OCI-LY1 (cell line): ENCODE data around the gene DLG5.

Experiments used
- H2AFZ ChIP-seq: fragments of 200-600 bp; sonication (generic), shearing (Covaris generic); 2 replicates; pipeline ENCODE4 v1.6.0; 2014; ENCODE audit warnings: antibody characterized with exemption, mild to moderate bottlenecking, low read length
- H3F3A ChIP-seq: fragments of 200-600 bp; sonication (generic), shearing (Covaris generic); 2 replicates; pipeline ENCODE4 v1.6.0; 2014; ENCODE audit warnings: mild to moderate bottlenecking, antibody characterized with exemption, low read length, moderate library complexity; ENCODE audit not compliant: insufficient read depth
- H3K27ac ChIP-seq: fragments of 200-600 bp; sonication (generic); 2 replicates; pipeline ENCODE4 v1.5.1; 2014; ENCODE audit warnings: low read length, mixed run types, mild to moderate bottlenecking, low read depth; ENCODE audit not compliant: poor library complexity, severe bottlenecking
- H3K27me3 ChIP-seq: fragments of 200-600 bp; sonication (generic); 2 replicates; pipeline ENCODE4 v1.6.0; 2014; ENCODE audit warnings: antibody characterized with exemption, mild to moderate bottlenecking, low read length, moderate library complexity; ENCODE audit not compliant: insufficient read depth
- H3K36me3 ChIP-seq: fragments of 200-600 bp; sonication (generic); 2 replicates; pipeline ENCODE4 v1.6.1; 2014; ENCODE audit warnings: mild to moderate bottlenecking, antibody characterized with exemption, low read length, moderate library complexity, mixed read lengths; ENCODE audit not compliant: insufficient read depth
- H3K4me1 ChIP-seq: fragments of 200-600 bp; sonication (generic); 2 replicates; pipeline ENCODE4 v1.5.1; 2014; ENCODE audit warnings: mild to moderate bottlenecking, low read length, moderate library complexity; ENCODE audit not compliant: insufficient read depth, severe bottlenecking
- H3K4me2 ChIP-seq: fragments of 200-600 bp; sonication (generic), shearing (Covaris generic); 2 replicates; pipeline ENCODE4 v1.6.1; 2014; ENCODE audit warnings: low read length
- H3K4me3 ChIP-seq: fragments of 200-600 bp; sonication (generic); 2 replicates; pipeline ENCODE4 v1.5.1; 2014; ENCODE audit warnings: low read length, low read depth, mild to moderate bottlenecking, mixed read lengths; ENCODE audit not compliant: poor library complexity, severe bottlenecking
- H3K79me2 ChIP-seq: fragments of 200-600 bp; shearing (Covaris generic); 2 replicates; pipeline ENCODE4 v1.6.1; 2016; ENCODE audit warnings: mixed run types, low read length, mixed read lengths; ENCODE audit not compliant: insufficient read depth
- H3K9ac ChIP-seq: fragments of 200-600 bp; sonication (generic), shearing (Covaris generic); 2 replicates; pipeline ENCODE4 v1.6.1; 2014; ENCODE audit warnings: mild to moderate bottlenecking, low read length, mixed read lengths
- H3K9me2 ChIP-seq: fragments of 200-600 bp; sonication (generic), shearing (Covaris generic); 2 replicates; pipeline ENCODE4 v1.6.1; 2014; ENCODE audit warnings: low read depth, mild to moderate bottlenecking, low read length, mixed read lengths
- H3K9me3 ChIP-seq: fragments of 200-600 bp; shearing (Covaris generic); 2 replicates; pipeline ENCODE4 v1.6.1; 2014; ENCODE audit warnings: low read length, mixed read lengths
- H4K20me1 ChIP-seq: fragments of 200-600 bp; sonication (generic), shearing (Covaris generic); 2 replicates; pipeline ENCODE4 v1.6.0; 2016; ENCODE audit warnings: mild to moderate bottlenecking, low read length; ENCODE audit not compliant: insufficient read depth
- EZH2 ChIP-seq: fragments of 200-600 bp; sonication (generic), shearing (Covaris generic); IDR thresholded peaks from 2 replicates; pipeline ENCODE4 v1.8.0; 2017; ENCODE audit warnings: borderline replicate concordance, mixed run types, mild to moderate bottlenecking, antibody characterized with exemption, low read length, moderate library complexity, mixed read lengths
- TF ChIP-seq, protein P1 (sequence below): fragments of 200-600 bp; sonication (generic), shearing (Covaris generic); IDR thresholded peaks from 2 replicates; pipeline ENCODE4 v1.5.1; 2017; ENCODE audit warnings: mild to moderate bottlenecking, antibody characterized with exemption, low read length, moderate library complexity, mixed read lengths

Gene DLG5

DNA sequence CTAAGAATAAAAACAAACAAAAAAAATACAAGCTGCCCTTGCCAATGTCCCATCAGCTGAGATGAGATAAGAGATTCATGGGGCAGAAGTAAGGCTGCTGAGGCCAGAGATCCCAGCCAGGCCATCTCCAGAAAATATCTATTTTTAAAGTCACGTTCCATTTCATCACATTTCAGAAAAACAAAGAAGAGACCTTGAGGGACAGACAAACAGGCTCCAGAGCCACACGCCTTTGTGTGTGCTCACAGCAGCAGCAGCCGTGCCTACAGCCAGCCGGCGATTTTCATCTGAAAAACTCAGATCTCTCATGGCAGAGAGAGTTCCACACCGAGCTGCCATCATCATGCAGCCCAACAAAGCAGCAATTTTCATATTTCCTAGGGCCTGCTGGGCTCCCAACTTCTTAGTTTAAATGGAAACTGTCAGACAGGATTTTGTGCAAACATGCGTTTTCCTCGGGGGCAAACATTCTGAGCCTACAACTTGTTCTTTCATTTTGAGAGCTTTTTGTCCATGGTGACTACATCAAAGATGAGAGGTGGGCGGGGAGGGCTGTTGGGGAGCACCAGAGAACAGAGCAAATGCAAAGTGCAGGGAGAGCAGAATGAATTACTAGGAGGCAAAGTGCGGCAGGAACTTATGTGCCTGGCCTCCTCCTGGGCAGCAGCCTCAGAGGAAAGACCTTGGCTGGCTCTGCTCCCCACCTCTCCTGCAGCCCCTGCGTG lies 38.8 kb downstream of the DLG5 start:
- Histone ChIP-seq H3K4me3 (no peak overlapping the region), H2AFZ (no peak overlapping the region), H3F3A (no peaks in the 10 kb centered on the region), H3K9me2 (no peaks in the 10 kb centered on the region), H3K9me3 (no peaks in the 10 kb centered on the region), H3K79me2 (no peaks in the 10 kb centered on the region), H3K9ac (no peak overlapping the region), H3K27ac (no peak overlapping the region), H3K4me1 (no peaks in the 10 kb centered on the region), H3K36me3 (no peaks in the 10 kb centered on the region), H4K20me1 (no peaks in the 10 kb centered on the region), H3K27me3 (no peaks in the 10 kb centered on the region), H3K4me2 (no peak overlapping the region)
- no peak for TF ChIP-seq EZH2
- TF ChIP-seq, protein P1, sequence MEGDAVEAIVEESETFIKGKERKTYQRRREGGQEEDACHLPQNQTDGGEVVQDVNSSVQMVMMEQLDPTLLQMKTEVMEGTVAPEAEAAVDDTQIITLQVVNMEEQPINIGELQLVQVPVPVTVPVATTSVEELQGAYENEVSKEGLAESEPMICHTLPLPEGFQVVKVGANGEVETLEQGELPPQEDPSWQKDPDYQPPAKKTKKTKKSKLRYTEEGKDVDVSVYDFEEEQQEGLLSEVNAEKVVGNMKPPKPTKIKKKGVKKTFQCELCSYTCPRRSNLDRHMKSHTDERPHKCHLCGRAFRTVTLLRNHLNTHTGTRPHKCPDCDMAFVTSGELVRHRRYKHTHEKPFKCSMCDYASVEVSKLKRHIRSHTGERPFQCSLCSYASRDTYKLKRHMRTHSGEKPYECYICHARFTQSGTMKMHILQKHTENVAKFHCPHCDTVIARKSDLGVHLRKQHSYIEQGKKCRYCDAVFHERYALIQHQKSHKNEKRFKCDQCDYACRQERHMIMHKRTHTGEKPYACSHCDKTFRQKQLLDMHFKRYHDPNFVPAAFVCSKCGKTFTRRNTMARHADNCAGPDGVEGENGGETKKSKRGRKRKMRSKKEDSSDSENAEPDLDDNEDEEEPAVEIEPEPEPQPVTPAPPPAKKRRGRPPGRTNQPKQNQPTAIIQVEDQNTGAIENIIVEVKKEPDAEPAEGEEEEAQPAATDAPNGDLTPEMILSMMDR: no peak

DNA sequence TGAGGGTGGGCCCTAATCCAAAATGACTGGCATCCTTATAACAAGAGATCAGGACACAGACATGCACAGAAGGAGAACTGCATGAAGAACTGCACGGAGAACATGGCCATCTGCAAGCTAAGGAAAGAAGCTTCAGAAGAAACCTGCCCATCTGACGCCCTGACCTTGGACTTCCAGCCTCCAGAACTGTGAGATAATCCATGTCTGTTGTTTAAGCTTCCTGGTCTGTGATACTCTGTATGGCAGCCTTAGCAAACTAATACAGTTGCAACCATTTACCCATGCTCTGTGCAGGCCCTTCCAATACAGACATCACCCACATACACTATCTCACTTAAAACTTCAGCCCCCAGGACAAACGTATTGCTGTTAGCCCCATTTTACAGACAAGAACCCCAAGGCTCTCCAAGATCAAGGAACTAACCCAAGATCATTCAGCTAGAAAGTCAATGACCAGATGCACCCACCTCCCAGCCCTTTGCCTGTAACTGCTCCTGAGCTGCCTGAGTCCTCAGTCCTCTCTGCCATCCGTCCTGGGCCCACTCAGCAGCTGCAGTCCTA lies 39.7 kb downstream of the DLG5 start:
- no peaks in the 10 kb centered on the region for H3K9me2 ChIP-seq
- H3K9ac ChIP-seq: no peak overlapping the region
- H3K79me2 ChIP-seq: no peaks in the 10 kb centered on the region
- no peaks in the 10 kb centered on the region for H3K27me3 ChIP-seq
- no peaks in the 10 kb centered on the region for H3K36me3 ChIP-seq
- H3K4me3 ChIP-seq: no peak overlapping the region
- H3K4me2 ChIP-seq: no peak overlapping the region
- H2AFZ ChIP-seq: no peak overlapping the region
- TF ChIP-seq, protein P1: no peak
- TF ChIP-seq EZH2: no peak
- no peaks in the 10 kb centered on the region for H3F3A ChIP-seq
- no peaks in the 10 kb centered on the region for H3K4me1 ChIP-seq
- H4K20me1 ChIP-seq: no peaks in the 10 kb centered on the region
- no peaks in the 10 kb centered on the region for H3K9me3 ChIP-seq
- no peak overlapping the region for H3K27ac ChIP-seq

- no peaks in the 10 kb centered on the region for H3K9me2 ChIP-seq
- no peaks in the 10 kb centered on the region for H4K20me1 ChIP-seq
- no peaks in the 10 kb centered on the region for H3F3A ChIP-seq
- H3K4me3 ChIP-seq: no peak overlapping the region
- no peak overlapping the region for H3K27ac ChIP-seq
- TF ChIP-seq, protein P1: no peak
- TF ChIP-seq EZH2: no peak
- no peak overlapping the region for H2AFZ ChIP-seq
- H3K36me3 ChIP-seq: no peaks in the 10 kb centered on the region
- H3K79me2 ChIP-seq: no peaks in the 10 kb centered on the region
- H3K9ac ChIP-seq: no peak overlapping the region
- no peaks in the 10 kb centered on the region for H3K4me1 ChIP-seq
- H3K4me2 ChIP-seq: no peak overlapping the region
- H3K9me3 ChIP-seq: no peaks in the 10 kb centered on the region
- H3K27me3 ChIP-seq: no peaks in the 10 kb centered on the region
Measured at GRCh38 chr10:77884181-77884580, 42.4 kb downstream of the DLG5 start.
